ELF-1 (cell line): ENCODE results near the gene NKX1-2.
A peak's percentile ranks its signal among the peaks of the same experiment; 100 is the strongest.

ENCODE experiments used
- DNase-seq: peaks from one replicate; pipeline ENCODE4 v3.0.0-alpha.2; 2016; ENCODE audit warnings: low read depth, low spot score

The NKX1-2 gene

GRCh38 chr10:124450012-124450782 lies at the start of gene NKX1-2:
TSS of gene NKX1-2 (minus strand) at chr10:124450035. CDS start at chr10:124449943, 92 bp downstream.
- DNase-seq, result peak; percentile 70

GRCh38 chr10:124498056-124498455 lies 48.2 kb upstream of the NKX1-2 start:
- no peak for DNase-seq

- no peak for DNase-seq
Observed at GRCh38 chr10:124497196-124497881, 47.5 kb upstream of the NKX1-2 start.

DNA sequence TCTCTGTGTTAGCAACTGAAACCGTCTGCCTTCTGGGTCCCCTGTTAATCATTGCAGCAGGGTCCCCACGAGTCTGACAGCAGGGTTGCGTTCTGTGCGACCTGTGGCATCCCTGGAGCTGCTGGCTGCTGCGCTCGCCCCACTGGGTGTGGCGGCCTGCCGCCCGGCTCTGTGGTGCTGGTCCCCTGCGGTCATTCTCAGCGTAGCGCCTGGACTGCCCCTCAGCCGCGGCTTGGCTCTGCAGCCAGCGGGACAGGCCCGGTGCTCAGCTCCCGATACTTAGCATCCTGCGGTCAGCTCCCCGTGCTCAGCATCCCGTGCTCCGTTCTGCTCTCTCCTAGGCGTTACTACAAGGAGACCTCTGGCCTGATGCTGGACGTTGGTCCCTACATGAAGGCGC lies 46.8 kb upstream of the NKX1-2 start:
- DNase-seq, result no peak

DNA sequence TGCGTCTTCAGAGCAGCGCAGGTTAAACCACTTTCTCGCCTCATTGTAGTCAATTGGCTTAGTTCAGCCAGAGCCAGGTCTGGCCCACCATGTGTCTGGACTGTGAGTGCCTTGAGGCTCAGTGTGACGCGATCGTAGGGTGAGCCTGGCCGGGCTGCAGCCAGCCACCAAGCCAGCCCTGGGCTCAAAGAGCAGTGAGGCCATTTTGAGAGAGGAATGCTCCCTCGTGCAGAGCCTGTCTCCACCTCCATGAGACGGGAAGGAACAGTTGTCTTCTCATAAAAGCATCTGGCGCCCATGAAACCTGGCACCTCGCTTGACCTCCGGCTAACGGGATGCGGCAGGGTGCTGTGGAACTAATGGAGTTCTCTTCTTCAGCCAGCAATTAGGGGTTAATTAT lies 46.3 kb upstream of the NKX1-2 start:
- peak; percentile 81 for DNase-seq

DNA sequence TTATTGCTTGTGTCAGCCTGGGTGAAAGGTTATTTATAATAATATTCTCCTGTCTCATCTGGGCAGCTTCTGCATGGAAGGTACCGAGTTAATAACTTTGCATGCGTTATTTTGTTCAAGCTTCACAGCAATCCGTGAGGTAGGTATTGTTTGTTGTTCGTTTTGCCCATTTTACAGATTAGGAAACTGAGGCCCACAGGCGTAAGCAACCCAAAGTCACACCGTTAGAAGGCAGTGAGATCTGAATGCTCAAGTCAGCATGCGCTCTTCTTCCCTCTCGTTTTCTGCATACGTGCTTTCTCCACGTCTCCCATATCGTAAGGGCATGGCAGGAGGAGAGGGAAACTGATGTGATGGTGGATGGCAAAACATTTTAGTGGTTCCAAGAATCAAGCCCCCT lies 45.9 kb upstream of the NKX1-2 start:
- no peak for DNase-seq

DNA sequence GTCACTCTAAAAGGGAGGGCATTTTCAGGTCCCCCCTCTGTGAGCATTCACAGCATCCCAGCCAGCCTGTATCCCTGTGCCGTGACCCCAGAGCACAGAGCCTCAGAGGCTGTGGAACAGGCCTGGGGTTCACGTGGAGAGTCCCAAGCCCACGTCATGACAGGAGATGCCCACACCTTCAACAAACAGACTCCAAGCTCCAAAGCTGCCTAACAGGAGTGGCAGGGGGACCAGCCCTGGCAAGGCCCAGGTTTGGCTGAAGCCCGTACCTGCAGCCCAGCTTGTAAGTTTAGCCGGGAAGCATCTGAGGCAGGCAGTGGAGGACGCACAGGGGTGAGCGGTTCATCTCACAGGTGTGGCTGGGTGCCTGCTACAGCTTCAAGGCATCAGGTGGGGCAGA lies 45.3 kb upstream of the NKX1-2 start:
- no peak for DNase-seq

DNA sequence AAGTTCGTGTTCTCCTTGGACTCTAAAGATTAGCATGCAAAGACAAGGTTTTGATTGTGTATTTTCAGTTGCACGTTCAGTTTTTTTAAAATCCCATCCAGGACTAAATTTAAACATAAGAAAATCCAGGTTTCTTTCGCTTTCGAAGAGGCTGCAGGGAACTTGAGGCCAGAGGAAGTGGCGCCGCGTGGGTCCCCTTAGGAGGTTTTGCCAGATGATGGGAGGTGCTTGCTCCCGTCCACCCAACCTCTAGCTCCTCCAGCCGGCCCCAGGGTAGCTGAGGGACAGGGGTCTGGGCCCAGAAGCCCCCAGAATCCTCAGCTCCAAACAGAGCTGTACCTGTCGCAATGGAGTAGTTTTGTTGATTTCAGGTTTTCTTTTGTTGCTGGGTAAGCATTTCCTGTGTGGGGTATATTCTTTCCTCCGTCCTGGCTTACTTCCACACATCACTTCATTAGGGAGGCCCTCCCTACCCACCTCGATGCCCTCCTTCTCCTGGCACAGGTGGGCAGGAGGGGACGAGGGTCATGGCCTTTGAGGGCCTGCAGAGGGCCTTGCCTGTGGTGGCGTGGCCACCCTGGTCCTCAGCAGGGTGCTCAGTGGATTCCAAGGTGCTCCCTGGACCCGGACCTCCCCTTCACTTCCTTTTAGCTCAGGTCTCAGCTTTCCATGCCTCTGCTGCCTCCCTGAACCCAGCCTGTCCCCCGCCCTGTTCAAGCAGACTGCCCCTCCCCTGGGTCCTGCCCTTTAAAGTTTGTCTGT lies 44.4 kb upstream of the NKX1-2 start:
- DNase-seq, result no peak

GRCh38 chr10:124493214-124493882 lies 43.5 kb upstream of the NKX1-2 start:
- DNase-seq, result no peak

- DNase-seq, result peak; percentile 69
Observed at GRCh38 chr10:124492266-124492665, 42.4 kb upstream of the NKX1-2 start.

DNA sequence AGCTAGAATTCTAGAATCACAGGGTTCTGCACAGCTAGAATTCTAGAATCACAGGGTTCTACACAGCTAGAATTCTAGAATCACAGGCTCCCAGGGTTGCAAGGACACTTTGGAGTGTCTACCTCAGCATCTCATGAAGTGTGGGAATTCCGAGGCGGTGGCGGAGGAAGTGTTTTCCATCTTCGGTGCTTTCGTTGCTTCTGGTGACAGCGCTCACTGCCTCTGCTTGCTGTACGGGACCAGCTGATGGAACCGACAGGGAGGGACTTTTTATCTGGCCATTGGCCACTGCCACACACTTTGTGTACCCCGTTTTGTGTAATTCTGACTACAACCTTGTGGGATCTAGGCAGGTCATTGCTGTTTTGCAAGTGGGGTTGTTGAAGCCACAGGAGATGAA lies 41.3 kb upstream of the NKX1-2 start:
- no peak for DNase-seq

DNA sequence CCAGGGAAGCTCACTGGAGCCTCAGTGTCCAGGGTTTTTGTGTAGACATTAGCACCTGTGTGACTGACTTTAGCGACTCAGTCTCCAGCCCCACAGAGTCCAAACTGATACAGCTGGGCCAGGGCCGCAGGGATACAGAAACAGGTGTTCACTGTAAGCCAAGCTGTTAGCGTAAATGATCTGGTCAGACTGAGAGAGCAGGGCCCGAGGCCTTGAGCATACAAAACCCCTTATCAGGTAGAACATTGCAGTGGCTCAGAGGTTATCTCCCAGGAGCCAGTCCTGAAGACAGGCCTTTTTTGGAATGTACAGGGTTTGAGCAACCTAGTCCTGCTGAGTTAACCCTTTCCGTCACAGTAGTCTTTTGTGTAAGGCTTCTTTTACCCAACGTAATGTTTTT lies 36.8 kb upstream of the NKX1-2 start:
- peak; percentile 49 for DNase-seq

GRCh38 chr10:124484661-124485060 lies 34.8 kb upstream of the NKX1-2 start:
- no peak for DNase-seq

DNA sequence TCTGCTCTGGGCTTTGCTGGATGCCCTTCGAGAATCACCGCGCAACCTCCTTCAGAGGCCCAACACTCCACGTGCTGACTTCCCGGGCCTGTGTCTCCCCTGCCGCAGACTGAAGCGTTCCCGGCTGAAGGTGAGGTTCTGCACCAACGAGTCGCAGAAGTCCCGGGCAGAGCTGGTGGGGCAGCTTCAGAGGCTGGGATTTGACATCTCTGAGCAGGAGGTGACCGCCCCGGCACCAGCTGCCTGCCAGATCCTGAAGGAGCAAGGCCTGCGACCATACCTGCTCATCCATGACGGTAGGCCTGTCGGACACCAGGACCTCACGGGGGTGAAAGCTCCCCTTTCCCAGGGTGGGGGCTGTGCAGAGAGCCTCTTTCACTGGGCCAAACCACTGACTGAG lies 34.2 kb upstream of the NKX1-2 start:
- DNase-seq, result no peak

DNA sequence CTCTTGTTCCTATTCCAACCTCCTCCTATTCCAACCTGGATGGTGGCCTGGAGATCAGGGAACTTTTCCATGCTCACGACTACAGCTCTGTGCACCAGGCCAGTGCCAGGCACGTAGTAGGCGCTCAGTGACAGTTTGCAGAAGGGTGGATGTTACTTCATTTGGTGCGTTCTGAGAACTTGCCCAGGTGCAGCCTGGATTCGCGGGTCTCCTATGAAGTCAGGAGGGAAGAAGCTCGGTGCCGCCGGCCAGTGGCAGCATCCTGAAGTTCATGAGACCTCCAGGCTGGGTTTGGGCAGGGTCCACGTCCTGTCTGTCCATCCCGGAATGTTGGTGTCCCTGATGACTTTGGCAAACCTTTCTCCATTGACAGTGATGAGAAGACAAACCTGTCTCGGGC lies 33.0 kb upstream of the NKX1-2 start:
- DNase-seq, result no peak

DNA sequence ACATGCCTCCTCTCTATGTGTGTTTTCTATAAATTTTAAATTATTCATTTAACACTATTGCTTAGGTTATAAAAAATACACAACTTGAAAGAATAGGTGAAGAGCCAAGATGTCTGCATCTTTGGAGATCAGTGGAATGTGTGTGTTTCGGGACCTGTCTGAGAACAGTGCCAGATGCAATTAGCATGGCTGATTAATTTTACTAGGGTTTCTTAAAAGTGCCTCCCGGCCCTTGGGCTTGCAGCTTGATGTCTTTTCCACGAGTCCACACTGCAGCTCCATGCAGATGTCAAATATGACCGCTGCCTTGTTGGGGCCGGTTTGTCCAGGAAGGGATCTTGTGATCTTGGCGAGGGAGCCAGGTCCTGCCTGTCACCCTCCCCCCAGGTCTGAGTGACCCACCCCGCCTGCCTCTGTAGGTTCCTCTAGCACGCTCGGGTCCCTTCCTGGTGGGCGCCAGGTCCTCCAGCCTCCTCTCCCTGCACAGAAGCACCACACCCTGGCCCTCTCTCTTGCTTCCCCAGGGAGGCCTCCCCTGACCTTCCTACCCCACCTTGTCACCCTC lies 32.5 kb upstream of the NKX1-2 start:
- no peak for DNase-seq

GRCh38 chr10:124481717-124482116 lies 31.9 kb upstream of the NKX1-2 start:
- DNase-seq, result no peak

GRCh38 chr10:124480860-124481259 lies 31.0 kb upstream of the NKX1-2 start:
- DNase-seq, result peak; percentile 70

DNA sequence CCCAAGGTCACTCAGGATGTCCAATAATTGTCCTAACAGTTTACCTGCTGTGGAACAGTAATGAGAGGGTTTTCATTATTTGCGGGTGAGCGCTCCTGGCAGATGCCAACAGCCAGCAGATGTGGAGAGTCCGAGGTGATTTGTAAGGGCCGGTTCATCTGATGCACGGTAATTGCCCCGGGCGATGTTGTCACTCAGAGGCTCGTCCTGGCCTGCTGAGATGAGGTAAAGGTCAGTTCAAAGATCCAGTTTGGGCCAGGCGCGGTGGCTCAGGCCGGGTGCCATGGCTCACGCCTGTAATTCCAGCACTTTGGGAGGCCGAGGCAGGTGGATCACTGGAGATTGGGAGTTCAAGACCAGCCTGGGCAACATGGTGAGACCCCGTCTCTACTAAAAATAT lies 28.7 kb upstream of the NKX1-2 start:
- DNase-seq, result peak; percentile 83

DNA sequence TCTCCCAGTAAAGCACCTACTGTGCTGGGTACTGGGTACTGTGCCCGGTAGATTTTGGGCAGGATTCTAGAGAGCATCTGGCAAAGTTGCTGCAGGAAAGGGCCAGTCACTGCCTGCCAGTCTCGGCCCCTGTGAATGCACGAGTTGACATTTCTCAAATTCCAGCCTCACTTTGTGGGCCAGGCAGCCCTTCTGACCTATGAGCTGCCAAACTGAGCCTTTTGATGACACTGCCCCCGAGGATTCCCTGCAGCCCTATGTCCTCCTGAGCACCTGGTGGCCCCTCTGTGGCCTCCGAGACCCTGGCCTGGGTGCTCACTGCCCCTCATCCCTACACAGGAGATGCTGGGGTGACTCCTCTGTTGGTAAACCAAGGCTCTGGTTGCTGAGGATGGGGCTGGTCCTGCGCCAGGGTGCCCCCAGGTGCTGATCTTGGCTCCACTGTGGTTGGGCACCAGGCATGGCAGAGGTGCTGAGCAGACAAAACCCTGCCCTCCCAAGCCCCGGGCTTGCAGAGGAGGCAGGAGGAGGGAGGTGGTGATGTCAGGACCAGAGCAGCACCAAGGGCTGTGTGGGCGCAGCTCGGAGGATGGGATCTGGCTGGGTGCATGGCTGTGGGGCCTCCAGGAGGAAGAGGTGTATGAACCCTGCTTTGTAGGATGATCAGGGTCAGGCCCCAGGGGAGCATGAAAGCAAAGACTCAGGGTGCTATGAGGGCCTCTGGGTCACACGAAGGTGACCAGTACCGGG lies 28.0 kb upstream of the NKX1-2 start:
- peak; percentile 75 for DNase-seq
